SK-N-SH (cell line): ENCODE data around the gene TFR2. TPM values are rescaled to one million over a fixed set of nuclear protein-coding genes. Genes with fewer than 3 reads are reported as not detected.

Experiments used
- CTCF ChIA-PET: fragments of 300-600, 350-600 bp; formaldehyde crosslinking; extraction: SDS; loops from one replicate; lab custom pipeline; 2021; lab: Yijun Ruan, JAX
- POLR2A ChIA-PET: fragments of 350-600 bp; sonication (Branson Sonifier 250); formaldehyde crosslinking; extraction: SDS; loops from one replicate; lab custom pipeline; 2020; ENCODE audit warnings: antibody characterized with exemption, inconsistent platforms; lab: Yijun Ruan, JAX
- DNase-seq: peaks from one replicate; pipeline ENCODE4 v3.0.0; 2012
- H2AFZ ChIP-seq: fragments of 200-600 bp; sonication (generic); 2 replicates; pipeline ENCODE4 v1.8.1; 2016; ENCODE audit warnings: antibody characterized with exemption, mild to moderate bottlenecking, low read depth
- H3F3A ChIP-seq: fragments of 200-600 bp; sonication (generic); replicated peaks from 2 replicates; pipeline ENCODE3; 2016; ENCODE audit warnings: antibody characterized with exemption, mild to moderate bottlenecking; ENCODE audit not compliant: insufficient read depth
- H3K27ac ChIP-seq, 2 experiments: fragments of 200-500 bp in 1 of 2; fragments of 200-600 bp in 1 of 2; sonication (Bioruptor generic) in 1 of 2; sonication (generic), shearing (Covaris generic) in 1 of 2; 2 replicates each; pipeline versions ENCODE4 v1.5.1 to v1.6.1; 2014 to 2016; ENCODE audit warnings: low read depth in 2 of 2, inconsistent platforms in 1 of 2, low read length in 1 of 2, mild to moderate bottlenecking in 1 of 2, mixed read lengths in 1 of 2
- H3K27me3 ChIP-seq: fragments of 200-600 bp; sonication (generic), shearing (Covaris generic); 2 replicates; pipeline ENCODE4 v1.6.1; 2016; ENCODE audit warnings: mixed run types; ENCODE audit not compliant: insufficient read depth
- H3K36me3 ChIP-seq, 2 experiments: fragments of 200-500 bp in 1 of 2; fragments of 200-600 bp in 1 of 2; sonication (Bioruptor generic) in 1 of 2; sonication (generic) in 1 of 2; replicated peaks in 1 of 2; 2 replicates each; pipeline versions ENCODE3 to v1.5.1; 2014 to 2016; ENCODE audit warnings: low read length in 1 of 2, mild to moderate bottlenecking in 1 of 2; ENCODE audit not compliant: insufficient read depth in 2 of 2, control insufficient read depth in 1 of 2
- H3K4me1 ChIP-seq, 2 experiments: fragments of 200-500 bp in 1 of 2; fragments of 200-600 bp in 1 of 2; sonication (Bioruptor generic) in 1 of 2; sonication (generic), shearing (Covaris generic) in 1 of 2; 2 replicates each; pipeline versions ENCODE4 v1.5.1 to v1.6.1; 2014 to 2016; ENCODE audit warnings: low read depth in 1 of 2, low read length in 1 of 2, mixed run types in 1 of 2; ENCODE audit not compliant: insufficient read depth in 2 of 2, control insufficient read depth in 1 of 2
- H3K4me2 ChIP-seq: fragments of 200-600 bp; sonication (generic), shearing (Covaris generic); 2 replicates; pipeline ENCODE4 v1.6.1; 2017; ENCODE audit warnings: mixed run types
- H3K4me3 ChIP-seq, 2 experiments: fragments of 200-500 bp in 1 of 2; fragments of 200-600 bp in 1 of 2; sonication (Bioruptor generic) in 1 of 2; sonication (generic), shearing (Covaris generic) in 1 of 2; 2 replicates each; pipeline versions ENCODE4 v1.5.1 to v1.8.1; 2014 to 2016; ENCODE audit warnings: low read depth in 2 of 2, inconsistent platforms in 1 of 2, low read length in 1 of 2, mild to moderate bottlenecking in 1 of 2, mixed read lengths in 1 of 2, moderate library complexity in 1 of 2
- H3K79me2 ChIP-seq: fragments of 200-600 bp; sonication (generic); 2 replicates; pipeline ENCODE4 v1.8.1; 2017; ENCODE audit warnings: mild to moderate bottlenecking; ENCODE audit not compliant: insufficient read depth
- H3K9ac ChIP-seq: fragments of 200-600 bp; sonication (generic); 2 replicates; pipeline ENCODE4 v1.6.1; 2017; ENCODE audit warnings: mixed run types
- H3K9me2 ChIP-seq: fragments of 200-600 bp; sonication (generic); 2 replicates; pipeline ENCODE4 v1.6.1; 2017; ENCODE audit warnings: mixed run types
- H3K9me3 ChIP-seq: fragments of 200-600 bp; sonication (generic); 2 replicates; pipeline ENCODE4 v1.6.1; 2017; ENCODE audit warnings: mixed run types, mild to moderate bottlenecking, moderate library complexity
- H4K20me1 ChIP-seq: fragments of 200-600 bp; sonication (generic); 2 replicates; pipeline ENCODE4 v1.6.1; 2017; ENCODE audit warnings: mild to moderate bottlenecking, mixed run types; ENCODE audit not compliant: insufficient read depth
- CHD2 ChIP-seq: fragments of 150-350 bp; IDR thresholded peaks from 2 replicates; pipeline ENCODE4 v1.6.1; 2018; ENCODE audit warnings: low read length; ENCODE audit not compliant: partially characterized antibody
- EP300 ChIP-seq, 2 experiments: IDR thresholded peaks; 2 replicates each; pipeline versions ENCODE4 v1.4.0 to v1.6.1; 2012; ENCODE audit warnings: borderline replicate concordance in 1 of 2, low read depth in 1 of 2, low read length in 1 of 2
- IRF3 ChIP-seq: fragments of 150-350 bp; IDR thresholded peaks from 2 replicates; pipeline ENCODE4 v1.6.1; 2016; ENCODE audit warnings: mild to moderate bottlenecking, low read depth, low read length
- MEF2A ChIP-seq: IDR thresholded peaks from 2 replicates; pipeline ENCODE4 v1.4.0; 2012; ENCODE audit warnings: low read depth, borderline replicate concordance
- NRF1 ChIP-seq: IDR thresholded peaks from 2 replicates; pipeline ENCODE4 v1.6.1; 2012; ENCODE audit warnings: low read depth, mild to moderate bottlenecking, low read length
- PBX3 ChIP-seq: IDR thresholded peaks from 2 replicates; pipeline ENCODE4; 2012
- RFX5 ChIP-seq: IDR thresholded peaks from 2 replicates; pipeline ENCODE4 v1.6.1; 2012; ENCODE audit warnings: mild to moderate bottlenecking, improper control_type of control experiment, low read length
- TAF1 ChIP-seq: IDR thresholded peaks from 2 replicates; pipeline ENCODE4 v1.6.1; 2012; ENCODE audit warnings: low read depth, mild to moderate bottlenecking, low read length, moderate library complexity, borderline replicate concordance
- TEAD4 ChIP-seq: IDR thresholded peaks from 2 replicates; pipeline ENCODE4 v1.4.0; 2012; ENCODE audit warnings: mild to moderate bottlenecking, borderline replicate concordance; ENCODE audit not compliant: insufficient read depth
- USF1 ChIP-seq: IDR thresholded peaks from 2 replicates; pipeline ENCODE4 v1.4.0; 2012; ENCODE audit warnings: low read depth, borderline replicate concordance
- USF2 ChIP-seq: fragments of 150-350 bp; IDR thresholded peaks from 2 replicates; pipeline ENCODE4 v1.6.1; 2017; ENCODE audit warnings: antibody characterized with exemption, low read length, low read depth, borderline replicate concordance
- ZBTB33 ChIP-seq: IDR thresholded peaks from 2 replicates; pipeline ENCODE4 v1.4.0; 2012; ENCODE audit warnings: low read depth, borderline replicate concordance
- WGBS: methylation state at CpG from one replicate; pipeline ENCODE4 v1.1.6; 2017; ENCODE audit warnings: low lambda C conversion rate; 5-methylcytosine and 5-hydroxymethylcytosine counted together
- polyA plus RNA-seq, 3 experiments: library from polyadenylated mRNA; depleted of rRNA; stranded (reverse); fragments of >200 nt; gene quantifications; 2 replicates each; pipeline ENCODE4 v1.2.3, GENCODE V29; 2012

TFR2 gene
- polyA plus RNA-seq, 1 of the 3 experiments (the other 2 are of a cell fraction), result 0.30 TPM

- H3K79me2 ChIP-seq, result no peaks in the 10 kb centered on the region
- no peaks in the 10 kb centered on the region for H3F3A ChIP-seq
- no peaks in the 10 kb centered on the region for H4K20me1 ChIP-seq
- no peaks in the 10 kb centered on the region for H3K27me3 ChIP-seq
- no peaks in the 10 kb centered on the region for H3K4me1 ChIP-seq
- CTCF ChIA-PET, result interaction anchor here (0.6 to 4.3 kb wide), 7 partner anchors 9 to 74 kb away, joined by 3 to 30 read pairs (median 6); partner anchors contain the start of gene FBXO24
- H3K9ac ChIP-seq, result no peak overlapping the region
- 97% methylated on average over 13 of the region's 13 CpGs for WGBS
- H3K27ac ChIP-seq, result no peak overlapping the region
- H3K4me2 ChIP-seq, result no peak overlapping the region
- H3K9me2 ChIP-seq, result no peaks in the 10 kb centered on the region
- H3K4me3 ChIP-seq, result no peak overlapping the region
- H2AFZ ChIP-seq, result no peak overlapping the region
- POLR2A ChIA-PET, result interaction anchor here (0.6 kb wide), 1 partner anchor 174 kb away, joined by 3 read pairs; no protein-coding TSS in a partner anchor
- no peaks in the 10 kb centered on the region for H3K9me3 ChIP-seq
- DNase-seq, result peak; percentile 15
- H3K36me3 ChIP-seq, result peaks cover 24 to 51% of the 10 kb centered on the region in 2 experiments
- TF ChIP-seq ZBTB33, result no peak
- TF ChIP-seq PBX3, result no peak
- TF ChIP-seq RFX5, result no peak
- no peak for TF ChIP-seq TAF1
- no peak for TF ChIP-seq IRF3
- TF ChIP-seq EP300 (IDR thresholded peaks at IDR 0.05; ENCODE audit: borderline replicate concordance in 1 of 2, low read depth in 1 of 2, low read length in 1 of 2), result no peak
Observed at GRCh38 chr7:100576384-100576993, 64.9 kb downstream of the TFR2 start.

- Histone ChIP-seq H3K9me3 (no peaks in the 10 kb centered on the region), H3K27ac (no peak overlapping the region), H3K4me2 (no peak overlapping the region), H3F3A (no peaks in the 10 kb centered on the region), H3K79me2 (no peaks in the 10 kb centered on the region), H3K9me2 (no peaks in the 10 kb centered on the region), H3K4me3 (no peak overlapping the region), H3K36me3 (peaks cover 21 to 45% of the 10 kb centered on the region in 2 experiments), H3K27me3 (no peaks in the 10 kb centered on the region), H4K20me1 (no peaks in the 10 kb centered on the region), H3K9ac (no peak overlapping the region), H2AFZ (no peak overlapping the region), H3K4me1 (peaks cover 0 to 4% of the 10 kb centered on the region in 2 experiments; a peak in 1 of 4 replicates)
- 89% methylated on average over 16 of the region's 17 CpGs for WGBS
- peak; percentile 24 for DNase-seq
- ChIA-PET CTCF (interaction anchor here (1.2 to 4.3 kb wide), 5 partner anchors 11 to 16 kb away, joined by 3 to 30 read pairs (median 8); partner anchors contain the start of gene FBXO24), POLR2A (interaction anchor here (0.6 kb wide), 1 partner anchor 173 kb away, joined by 3 read pairs; no protein-coding TSS in a partner anchor)
- no peak for TF ChIP-seq NRF1
- no peak for TF ChIP-seq MEF2A
- TF ChIP-seq USF1, result no peak
- TF ChIP-seq TEAD4, result no peak
- TF ChIP-seq CHD2, result no peak
- TF ChIP-seq USF2, result no peak
- no peak for TF ChIP-seq TAF1
- TF ChIP-seq, all 33 proteins: peak for 0
Observed at GRCh38 chr7:100575746-100576383, 65.5 kb downstream of the TFR2 start.
